HG03575 (cell line): ENCODE measurements around the gene ARHGAP1.
A peak's percentile ranks its signal among the peaks of the same experiment; 100 is the strongest.

Experiments
- ATAC-seq: cut with Tn5 transposase; IDR thresholded peaks from one replicate; pipeline ENCODE4 v1.9.1; 2021; ENCODE audit not compliant: unreplicated experiment, insufficient number of reproducible peaks, low FRiP score; ENCODE audit errors: extremely low read depth

Gene ARHGAP1

GRCh38 chr11:46700241-46701077 lies at the start of gene ARHGAP1, which contains the start of gene ZNF408:
Gene ARHGAP1, minus strand, starts transcription at chr11:46700619. Its CDS starts 4,512 bp downstream, at chr11:46696107.
Gene ZNF408, plus strand, starts transcription at chr11:46701031. Its CDS starts 17 bp downstream, at chr11:46701048.
- peak; percentile 83 for ATAC-seq

GRCh38 chr11:46747150-46747549 lies 46.7 kb upstream of the ARHGAP1 start:
- ATAC-seq: no peak

GRCh38 chr11:46745995-46746394 lies 45.6 kb upstream of the ARHGAP1 start:
- no peak for ATAC-seq

GRCh38 chr11:46745328-46745727 lies 44.9 kb upstream of the ARHGAP1 start:
- ATAC-seq: no peak

DNA sequence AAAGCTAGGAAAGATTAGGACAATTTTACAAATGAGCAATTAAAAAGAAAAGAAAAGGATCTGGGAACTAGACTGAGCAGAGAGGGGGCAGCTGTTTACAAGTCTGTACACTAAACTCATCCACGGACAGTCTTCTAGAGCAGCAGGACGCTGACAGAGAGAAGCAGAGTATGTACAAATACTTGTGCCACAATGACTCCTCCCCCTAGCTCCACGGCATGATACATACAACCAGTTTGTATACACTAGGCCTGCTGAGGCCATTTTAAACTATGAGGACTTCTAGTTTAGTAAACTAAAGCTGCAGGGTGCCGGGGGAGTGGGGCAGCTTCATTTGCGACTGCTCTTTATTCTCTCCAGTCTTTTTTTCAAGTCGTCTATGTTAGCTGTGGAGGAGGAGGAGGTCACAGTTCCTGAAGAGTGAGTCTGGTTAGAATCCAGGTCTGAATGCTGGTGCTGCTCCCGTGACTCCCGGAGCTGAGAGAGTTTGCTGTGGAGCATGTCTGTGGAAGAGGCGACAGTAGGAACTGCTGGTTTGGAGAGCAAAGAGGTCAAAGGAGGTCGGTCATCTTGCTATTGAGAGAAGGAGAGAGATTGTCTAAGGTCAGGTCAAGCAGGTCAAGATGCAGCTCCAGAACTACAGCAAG lies 43.4 kb upstream of the ARHGAP1 start:
- ATAC-seq: no peak

- ATAC-seq: no peak
These were observed 42.6 kb upstream of the ARHGAP1 start for GRCh38 chr11:46743043-46743442.

DNA sequence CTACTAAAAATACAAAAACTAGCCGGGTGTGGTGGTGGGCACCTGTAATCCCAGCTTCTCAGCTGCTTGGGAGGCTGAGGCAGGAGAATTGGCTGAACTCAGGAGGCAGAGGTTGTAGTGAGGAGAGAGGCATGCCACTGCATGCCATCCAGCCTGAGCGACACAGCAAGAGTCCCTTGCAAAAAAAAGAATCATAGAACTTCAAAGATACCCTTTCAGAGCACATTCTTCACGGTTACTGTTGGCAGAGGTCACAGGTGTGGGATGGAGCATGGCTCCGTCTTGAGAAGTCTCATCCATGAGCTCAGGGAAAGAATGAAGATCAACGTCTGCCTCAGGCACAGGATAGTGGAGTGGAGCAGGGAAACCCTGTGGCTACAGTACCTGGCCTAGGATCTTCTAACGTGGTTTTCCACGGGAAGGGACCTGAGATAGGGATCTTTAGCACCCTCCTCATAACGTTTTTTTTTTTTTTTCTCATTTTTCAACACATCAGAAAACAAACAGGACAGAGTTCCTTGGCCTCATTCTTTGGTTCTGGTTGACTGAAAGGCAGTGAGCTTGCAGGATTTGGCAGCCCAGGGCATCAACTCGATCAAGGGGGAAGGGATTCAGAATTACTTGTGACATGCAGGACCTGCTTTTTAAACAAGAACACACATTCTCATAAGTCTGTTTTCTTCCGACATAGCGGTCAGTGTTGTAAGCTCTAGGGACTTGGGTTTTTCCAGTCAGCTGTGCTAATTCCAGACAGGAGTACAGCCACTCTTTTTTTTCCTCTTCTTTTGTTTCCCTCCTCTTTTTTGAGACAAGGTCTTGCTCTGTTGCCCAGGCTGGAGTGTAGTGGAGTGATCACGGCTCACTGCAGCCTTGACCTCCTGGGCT lies 41.4 kb upstream of the ARHGAP1 start:
- ATAC-seq: no peak

DNA sequence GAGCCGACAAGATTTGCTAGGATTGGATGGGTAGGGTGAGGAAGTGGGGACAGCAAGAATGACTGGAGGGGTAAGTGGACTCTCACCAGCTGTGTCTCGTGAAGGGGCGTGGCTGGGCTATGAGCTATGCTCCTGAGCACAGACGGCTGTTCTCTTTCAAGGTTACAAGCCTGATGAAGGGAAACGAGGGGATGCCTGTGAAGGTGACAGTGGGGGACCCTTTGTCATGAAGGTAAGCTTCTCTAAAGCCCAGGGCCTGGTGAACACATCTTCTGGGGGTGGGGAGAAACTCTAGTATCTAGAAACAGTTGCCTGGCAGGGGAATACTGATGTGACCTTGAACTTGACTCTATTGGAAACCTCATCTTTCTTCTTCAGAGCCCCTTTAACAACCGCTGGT lies 38.5 kb upstream of the ARHGAP1 start:
- no peak for ATAC-seq

- no peak for ATAC-seq
These were observed 37.3 kb upstream of the ARHGAP1 start for GRCh38 chr11:46737699-46738098.

DNA sequence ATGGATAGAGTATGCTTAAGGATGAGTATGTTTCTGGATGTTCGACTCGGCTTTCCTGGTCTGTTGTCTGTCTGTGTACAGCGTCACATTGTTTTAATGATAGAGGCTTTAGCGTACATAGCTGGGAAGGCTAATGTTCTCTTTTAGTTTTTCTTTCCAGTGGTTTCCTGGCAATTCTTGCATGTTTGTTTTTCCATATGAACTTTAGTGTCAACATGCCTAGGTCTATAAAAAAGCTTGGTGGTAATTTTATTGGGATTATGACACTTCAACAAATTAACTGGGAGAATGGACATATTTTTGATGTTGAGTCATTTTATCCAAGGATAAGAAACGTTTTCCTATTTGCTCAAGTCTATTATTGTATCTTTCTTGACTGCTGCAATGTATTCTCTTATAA lies 36.2 kb upstream of the ARHGAP1 start:
- no peak for ATAC-seq

GRCh38 chr11:46736146-46736545 lies 35.7 kb upstream of the ARHGAP1 start:
- no peak for ATAC-seq

DNA sequence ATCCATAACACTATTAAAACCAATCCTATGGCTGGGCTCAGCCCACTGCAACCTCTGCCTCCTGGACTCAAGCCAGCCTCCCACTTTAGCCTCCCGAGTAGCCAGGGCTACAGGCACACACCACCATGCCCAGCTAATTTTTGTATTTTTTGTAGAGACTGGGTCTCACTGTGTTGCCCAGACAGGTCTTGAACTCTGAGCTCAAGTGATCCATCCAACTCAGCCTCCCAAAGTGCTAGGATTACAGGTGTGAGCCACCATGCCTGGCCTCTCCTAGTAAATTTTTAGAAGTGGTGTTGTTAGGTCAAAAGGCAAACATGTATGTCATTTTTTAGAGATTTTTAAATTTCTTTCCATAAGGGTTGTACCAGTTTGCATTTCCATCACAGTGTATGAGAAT lies 32.8 kb upstream of the ARHGAP1 start:
- no peak for ATAC-seq

- ATAC-seq: no peak
These were observed 31.1 kb upstream of the ARHGAP1 start for GRCh38 chr11:46731545-46731944.

GRCh38 chr11:46729110-46730027 lies 28.9 kb upstream of the ARHGAP1 start:
- ATAC-seq: no peak

- ATAC-seq: no peak
These were observed 28.2 kb upstream of the ARHGAP1 start for GRCh38 chr11:46728659-46729040.

DNA sequence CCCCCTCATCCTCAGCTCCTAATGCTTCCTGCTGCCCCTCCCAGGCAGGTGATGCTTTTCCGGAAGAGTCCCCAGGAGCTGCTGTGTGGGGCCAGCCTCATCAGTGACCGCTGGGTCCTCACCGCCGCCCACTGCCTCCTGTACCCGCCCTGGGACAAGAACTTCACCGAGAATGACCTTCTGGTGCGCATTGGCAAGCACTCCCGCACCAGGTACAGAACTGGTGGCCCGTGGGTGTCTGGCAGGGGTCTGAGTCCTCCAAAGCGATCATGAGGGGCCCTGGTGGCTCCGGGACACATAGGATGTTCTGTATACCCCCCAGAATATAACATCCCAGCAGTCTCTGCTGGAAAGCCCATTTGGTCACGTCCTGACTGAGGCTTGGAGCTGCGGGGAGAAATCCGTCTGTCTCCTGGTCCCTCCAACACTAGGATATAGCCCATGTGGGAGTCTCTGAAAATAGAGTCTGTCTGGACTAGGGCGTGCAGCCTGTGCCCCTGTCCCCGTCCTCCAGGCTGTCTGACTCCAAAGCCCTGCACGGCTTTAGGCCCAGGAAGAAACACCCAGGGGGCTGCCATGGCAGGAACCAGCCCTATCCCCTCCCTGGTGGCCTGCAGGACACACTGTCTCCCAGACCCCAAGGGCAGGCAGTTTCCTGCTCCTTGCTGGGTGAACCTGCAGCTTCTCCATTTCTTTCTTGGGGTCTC lies 27.7 kb upstream of the ARHGAP1 start:
- no peak for ATAC-seq

GRCh38 chr11:46726206-46726862 lies 25.9 kb upstream of the ARHGAP1 start:
- ATAC-seq: no peak
